Spleen (tissue), 11 donors: ENCODE data around the gene APC. TPM values are rescaled to one million over a fixed set of nuclear protein-coding genes. Genes with fewer than 3 reads are reported as not detected.

Experiments
- DNase-seq: peaks from one replicate; pipeline ENCODE4 v3.0.0-alpha.2; 2020
- H3K27ac ChIP-seq, 8 donors: fragments of 200-600 bp; sonication (generic) in 7 of 8; 1 replicate in 4 of 8; 2 replicates in 4 of 8; pipeline versions ENCODE4 v1.5.0 to v1.8.0; 2016 to 2021; ENCODE audit warnings: inconsistent platforms in 4 of 8, mild to moderate bottlenecking in 4 of 8, moderate library complexity in 1 of 8
- H3K27me3 ChIP-seq, 7 donors: fragments of 200-600 bp; sonication (generic) in 6 of 7; replicated peaks in 1 of 7; 1 replicate in 4 of 7; 2 replicates in 3 of 7; pipeline versions ENCODE4 v1.5.0 to v1.8.0; 2016 to 2021; ENCODE audit warnings: inconsistent platforms in 3 of 7, mild to moderate bottlenecking in 1 of 7
- H3K36me3 ChIP-seq, 6 donors: fragments of 200-600 bp; sonication (generic) in 5 of 6; 1 replicate in 4 of 6; 2 replicates in 2 of 6; pipeline versions ENCODE4 v1.5.0 to v1.8.0; 2016 to 2021; ENCODE audit warnings: inconsistent platforms in 2 of 6
- H3K4me1 ChIP-seq, 6 donors: fragments of 200-600 bp; sonication (generic) in 5 of 6; 1 replicate in 3 of 6; 2 replicates in 3 of 6; pipeline versions ENCODE4 v1.5.0 to v1.8.0; 2016 to 2021; ENCODE audit warnings: inconsistent platforms in 3 of 6
- H3K4me3 ChIP-seq, 8 donors: fragments of 200-600 bp; sonication (generic) in 7 of 8; 1 replicate in 4 of 8; 2 replicates in 4 of 8; pipeline versions ENCODE4 v1.5.0 to v1.8.0; 2016 to 2021; ENCODE audit warnings: inconsistent platforms in 4 of 8, mild to moderate bottlenecking in 4 of 8, moderate library complexity in 2 of 8
- H3K9me3 ChIP-seq, 8 donors: fragments of 200-600 bp; sonication (generic) in 7 of 8; 1 replicate in 4 of 8; 2 replicates in 4 of 8; pipeline versions ENCODE4 v1.5.0 to v1.8.0; 2016 to 2021; ENCODE audit warnings: inconsistent platforms in 4 of 8
- CTCF ChIP-seq, 11 experiments: fragments of 200-600 bp in 7 of 11; fragments of 450-650 bp in 4 of 11; sonication (generic) in 4 of 11; IDR thresholded peaks in 8 of 11; conservative IDR thresholded peaks in 3 of 11; 1 replicate in 7 of 11; 2 replicates in 4 of 11; pipeline versions ENCODE4 v1.4.0 to v1.8.0; 2016 to 2021; ENCODE audit warnings: antibody characterized with exemption in 11 of 11, inconsistent platforms in 4 of 11, mild to moderate bottlenecking in 1 of 11
- POLR2A ChIP-seq, 3 donors: fragments of 450-650 bp; IDR thresholded peaks; one replicate each; pipeline ENCODE4 v1.5.1; 2017; ENCODE audit warnings: antibody characterized with exemption in 3 of 3, mild to moderate bottlenecking in 1 of 3
- POLR2AphosphoS5 ChIP-seq, 3 donors: sonication (generic); formaldehyde crosslinking; IDR thresholded peaks; one replicate each; pipeline ENCODE4 v1.5.1; 2017; ENCODE audit warnings: antibody characterized with exemption in 3 of 3
- WGBS, 5 donors: extraction: QIAGEN DNeasy Blood & Tissue Kit in 3 of 5; methylation state at CpG; one replicate each; pipeline versions ENCODE4 v1.1.5 to v1.1.7; 2013 to 2018; 5-methylcytosine and 5-hydroxymethylcytosine counted together
- intact Hi-C: fragments of 100-400 bp; cut with DNase I; formaldehyde crosslinking; loops from one replicate; pipeline ENCODE4 v1.15.0; 2023; ENCODE audit warnings: low total_unique reads
- polyA plus RNA-seq, 3 donors: library from polyadenylated mRNA; stranded (reverse); fragments of 200-250 nt; gene quantifications; one replicate each; pipeline ENCODE4 v1.2.1, GENCODE V29; 2013
- total RNA-seq, 7 donors: library from RNA; depleted of rRNA in 3 of 7; stranded (reverse); fragments of >200 nt in 3 of 7; fragmentation: NEBNext Ultra II Directional in 4 of 7; extraction: Animal tissue kit (Norgen Biotek cat#: 25700) in 4 of 7; gene quantifications; one replicate each; pipeline versions ENCODE4 v1.1.0 to v1.2.1, GENCODE V29; 2016 to 2021
- donor health status: healthy with polysubstance abuse.
- donor health status: DM: no; HTN: no; CAD: no; lungs with moderate emphysema.
- donor health status: DM: no; HTN: no; CAD: no.
- donor health status: Bipolar disorder and iron deficiency.
- donor health status: healthy.
- donor health status: DM: no; HTN: no; CAD: no.
- donor health status: DM: yes; HTN: yes; CAD: no.

The APC gene
- total and polyA plus RNA-seq, 10 donors: 2.1 to 83.0 (median 52.5) TPM

GRCh38 chr5:112870966-112871365 lies 133.3 kb downstream of the APC start:
- intact Hi-C loops: no loop called here
- H3K4me1 ChIP-seq: peaks cover 0 to 17% (median 0%) of the 10 kb centered on the region in 6 donors
- TF ChIP-seq POLR2AphosphoS5 (IDR thresholded peaks at IDR 0.05) (no peak), POLR2A (IDR thresholded peaks at IDR 0.05) (no peak), CTCF (IDR thresholded peaks at IDR 0.05 in 8 of 11, conservative IDR thresholded peaks at IDR 0.05 in 3 of 11) (no peak)
- no peak for DNase-seq
- no peaks in the 10 kb centered on the region for H3K9me3 ChIP-seq
- no peak overlapping the region for H3K4me3 ChIP-seq
- no peaks in the 10 kb centered on the region for H3K27me3 ChIP-seq
- peaks cover 0 to 84% (median 45%) of the 10 kb centered on the region in 6 donors for H3K36me3 ChIP-seq
- WGBS, 5 donors: 50 to 75% (median 69%) methylated on average over 3 of the region's 3 CpGs
- H3K27ac ChIP-seq: no peak overlapping the region

GRCh38 chr5:112876362-112876761 lies 138.7 kb downstream of the APC start:
- Histone ChIP-seq H3K27ac (no peak overlapping the region), H3K9me3 (no peaks in the 10 kb centered on the region), H3K27me3 (no peaks in the 10 kb centered on the region), H3K36me3 (peaks cover 6 to 85% (median 38%) of the 10 kb centered on the region in 6 donors), H3K4me1 (peaks cover 0 to 33% (median 10%) of the 10 kb centered on the region in 6 donors), H3K4me3 (no peak overlapping the region)
- no peak for TF ChIP-seq CTCF (IDR thresholded peaks at IDR 0.05 in 8 of 11, conservative IDR thresholded peaks at IDR 0.05 in 3 of 11)
- TF ChIP-seq POLR2AphosphoS5 (IDR thresholded peaks at IDR 0.05): no peak
- TF ChIP-seq POLR2A (IDR thresholded peaks at IDR 0.05): no peak
- no peak for DNase-seq
- intact Hi-C loops: no loop called here
- 81 to 95% (median 84%) methylated on average over 2 of the region's 2 CpGs for WGBS, 5 donors

DNA sequence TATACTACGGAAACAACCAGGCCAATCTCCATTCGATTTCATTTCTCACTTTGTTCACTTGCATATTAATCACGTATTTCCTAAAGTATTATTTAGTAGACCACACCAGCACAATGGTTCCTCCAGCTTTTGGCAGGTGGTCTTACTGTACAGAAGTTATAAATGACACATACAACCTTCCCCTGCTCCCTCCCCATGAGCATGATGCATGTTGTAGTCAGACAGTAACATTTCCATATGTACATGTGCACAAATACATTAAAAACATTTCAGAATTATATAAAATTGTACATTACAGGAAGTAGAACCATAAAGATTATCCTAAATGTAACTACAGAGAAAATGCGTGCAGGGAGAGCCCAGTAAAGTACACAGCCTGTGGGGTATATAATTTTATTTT lies 140.4 kb downstream of the APC start:
- Histone ChIP-seq H3K27me3 (no peaks in the 10 kb centered on the region), H3K4me3 (no peak overlapping the region), H3K4me1 (peaks cover 0 to 39% (median 10%) of the 10 kb centered on the region in 6 donors), H3K36me3 (peaks cover 6 to 96% (median 52%) of the 10 kb centered on the region in 6 donors), H3K9me3 (no peaks in the 10 kb centered on the region), H3K27ac (peak overlapping the region in 3 of 8 donors; percentile 1 to 42 (median 22))
- no peak for TF ChIP-seq CTCF (IDR thresholded peaks at IDR 0.05 in 8 of 11, conservative IDR thresholded peaks at IDR 0.05 in 3 of 11)
- TF ChIP-seq POLR2A (IDR thresholded peaks at IDR 0.05): no peak
- no peak for TF ChIP-seq POLR2AphosphoS5 (IDR thresholded peaks at IDR 0.05)
- DNase-seq: no peak
- 70 to 94% (median 83%) methylated on average over 4 of the region's 4 CpGs for WGBS, 5 donors
- intact Hi-C loops: no loop called here

DNA sequence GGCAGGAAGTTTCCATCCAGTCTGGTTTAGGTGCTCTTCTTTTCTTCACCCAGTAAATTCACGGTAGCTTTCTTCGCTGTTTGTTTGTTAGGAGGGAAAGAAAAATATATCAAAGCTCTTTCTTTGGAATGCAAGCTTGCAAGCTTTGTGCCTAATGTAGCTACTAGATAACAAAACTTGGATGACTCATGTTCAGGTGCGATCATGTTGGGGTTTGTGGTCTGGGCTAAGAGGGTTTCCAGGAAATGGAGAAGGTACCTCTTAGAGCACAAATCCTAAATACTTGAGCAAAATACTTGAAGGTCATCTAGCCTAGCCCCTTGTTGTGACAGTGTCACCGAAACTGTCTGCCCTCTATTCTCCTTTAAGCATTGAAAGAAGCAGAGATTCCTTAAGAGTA lies 141.1 kb downstream of the APC start:
- no peak overlapping the region for H3K4me3 ChIP-seq
- 62 to 74% (median 66%) methylated on average over 4 of the region's 4 CpGs for WGBS, 5 donors
- peaks cover 0 to 39% (median 10%) of the 10 kb centered on the region in 6 donors for H3K4me1 ChIP-seq
- H3K9me3 ChIP-seq: no peaks in the 10 kb centered on the region
- H3K36me3 ChIP-seq: peaks cover 6 to 100% (median 54%) of the 10 kb centered on the region in 6 donors
- TF ChIP-seq POLR2AphosphoS5 (IDR thresholded peaks at IDR 0.05) (no peak), POLR2A (IDR thresholded peaks at IDR 0.05) (no peak), CTCF (IDR thresholded peaks at IDR 0.05 in 8 of 11, conservative IDR thresholded peaks at IDR 0.05 in 3 of 11) (no peak)
- H3K27ac ChIP-seq: peak overlapping the region in 3 of 8 donors; percentile 1 to 42 (median 22)
- DNase-seq: no peak
- no peaks in the 10 kb centered on the region for H3K27me3 ChIP-seq
- intact Hi-C loops: no loop called here
